Measurements from ENCODE around the gene HOXA9.

DNA sequence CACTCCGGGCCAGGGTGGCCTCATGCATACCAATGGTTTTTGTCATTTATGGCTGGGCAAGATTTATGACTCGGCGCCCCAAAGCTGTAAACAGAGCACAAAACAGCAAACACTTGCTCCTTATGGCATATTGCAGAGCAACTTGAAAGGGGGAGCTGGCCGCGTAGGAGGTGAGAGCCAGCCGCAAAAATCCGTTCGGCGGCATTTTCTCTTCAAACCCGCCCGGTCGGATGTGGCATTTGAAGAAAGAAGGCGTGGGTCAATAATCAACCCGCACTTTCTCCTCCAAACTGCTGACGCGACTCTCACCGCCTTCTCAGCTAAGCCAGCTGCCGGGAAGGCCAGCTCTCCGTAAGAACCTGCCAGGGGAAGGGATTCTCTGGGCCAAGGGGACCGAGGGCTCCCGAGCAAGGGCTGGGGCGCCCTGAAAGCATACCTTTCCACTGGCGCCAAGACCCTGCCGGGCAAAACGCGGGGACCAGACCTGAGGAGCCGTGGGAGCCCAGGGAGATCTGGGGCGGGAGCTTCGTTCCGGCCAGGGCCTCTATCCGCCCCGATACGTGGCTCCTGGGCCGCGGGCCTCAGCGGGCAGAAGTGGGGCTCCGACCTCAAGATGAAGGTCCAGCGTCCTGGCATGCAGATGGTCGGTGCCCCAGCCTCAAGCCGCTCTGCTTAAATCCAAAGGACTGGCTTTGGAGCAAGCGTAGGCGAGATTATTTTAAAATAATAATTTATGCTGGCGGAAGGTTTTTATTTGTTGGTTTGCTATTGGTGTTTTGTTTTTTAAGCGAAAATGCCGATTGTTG, 49.9 kb downstream of the HOXA9 start:
- TF ChIP-seq, protein P1, sequence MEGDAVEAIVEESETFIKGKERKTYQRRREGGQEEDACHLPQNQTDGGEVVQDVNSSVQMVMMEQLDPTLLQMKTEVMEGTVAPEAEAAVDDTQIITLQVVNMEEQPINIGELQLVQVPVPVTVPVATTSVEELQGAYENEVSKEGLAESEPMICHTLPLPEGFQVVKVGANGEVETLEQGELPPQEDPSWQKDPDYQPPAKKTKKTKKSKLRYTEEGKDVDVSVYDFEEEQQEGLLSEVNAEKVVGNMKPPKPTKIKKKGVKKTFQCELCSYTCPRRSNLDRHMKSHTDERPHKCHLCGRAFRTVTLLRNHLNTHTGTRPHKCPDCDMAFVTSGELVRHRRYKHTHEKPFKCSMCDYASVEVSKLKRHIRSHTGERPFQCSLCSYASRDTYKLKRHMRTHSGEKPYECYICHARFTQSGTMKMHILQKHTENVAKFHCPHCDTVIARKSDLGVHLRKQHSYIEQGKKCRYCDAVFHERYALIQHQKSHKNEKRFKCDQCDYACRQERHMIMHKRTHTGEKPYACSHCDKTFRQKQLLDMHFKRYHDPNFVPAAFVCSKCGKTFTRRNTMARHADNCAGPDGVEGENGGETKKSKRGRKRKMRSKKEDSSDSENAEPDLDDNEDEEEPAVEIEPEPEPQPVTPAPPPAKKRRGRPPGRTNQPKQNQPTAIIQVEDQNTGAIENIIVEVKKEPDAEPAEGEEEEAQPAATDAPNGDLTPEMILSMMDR (IDR thresholded peaks at IDR 0.05 in 2 of 3, conservative IDR thresholded peaks at IDR 0.05 in 1 of 3; ENCODE audit: control insufficient read depth in 2 of 3, extremely low read depth in 1 of 3, insufficient read depth in 1 of 3, low read depth in 3 of 3, low read length in 3 of 3), result no peak
- TF ChIP-seq, protein P2, sequence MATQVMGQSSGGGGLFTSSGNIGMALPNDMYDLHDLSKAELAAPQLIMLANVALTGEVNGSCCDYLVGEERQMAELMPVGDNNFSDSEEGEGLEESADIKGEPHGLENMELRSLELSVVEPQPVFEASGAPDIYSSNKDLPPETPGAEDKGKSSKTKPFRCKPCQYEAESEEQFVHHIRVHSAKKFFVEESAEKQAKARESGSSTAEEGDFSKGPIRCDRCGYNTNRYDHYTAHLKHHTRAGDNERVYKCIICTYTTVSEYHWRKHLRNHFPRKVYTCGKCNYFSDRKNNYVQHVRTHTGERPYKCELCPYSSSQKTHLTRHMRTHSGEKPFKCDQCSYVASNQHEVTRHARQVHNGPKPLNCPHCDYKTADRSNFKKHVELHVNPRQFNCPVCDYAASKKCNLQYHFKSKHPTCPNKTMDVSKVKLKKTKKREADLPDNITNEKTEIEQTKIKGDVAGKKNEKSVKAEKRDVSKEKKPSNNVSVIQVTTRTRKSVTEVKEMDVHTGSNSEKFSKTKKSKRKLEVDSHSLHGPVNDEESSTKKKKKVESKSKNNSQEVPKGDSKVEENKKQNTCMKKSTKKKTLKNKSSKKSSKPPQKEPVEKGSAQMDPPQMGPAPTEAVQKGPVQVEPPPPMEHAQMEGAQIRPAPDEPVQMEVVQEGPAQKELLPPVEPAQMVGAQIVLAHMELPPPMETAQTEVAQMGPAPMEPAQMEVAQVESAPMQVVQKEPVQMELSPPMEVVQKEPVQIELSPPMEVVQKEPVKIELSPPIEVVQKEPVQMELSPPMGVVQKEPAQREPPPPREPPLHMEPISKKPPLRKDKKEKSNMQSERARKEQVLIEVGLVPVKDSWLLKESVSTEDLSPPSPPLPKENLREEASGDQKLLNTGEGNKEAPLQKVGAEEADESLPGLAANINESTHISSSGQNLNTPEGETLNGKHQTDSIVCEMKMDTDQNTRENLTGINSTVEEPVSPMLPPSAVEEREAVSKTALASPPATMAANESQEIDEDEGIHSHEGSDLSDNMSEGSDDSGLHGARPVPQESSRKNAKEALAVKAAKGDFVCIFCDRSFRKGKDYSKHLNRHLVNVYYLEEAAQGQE (IDR thresholded peaks at IDR 0.05; ENCODE audit: low read depth, low read length), result no peak
- no peak for TF ChIP-seq CHD2 (IDR thresholded peaks at IDR 0.05; ENCODE audit: borderline replicate concordance, low read depth, low read length)

All from GM12878 (cell line).